Measurements from ENCODE around the gene CAB39.

The CAB39 gene

DNA sequence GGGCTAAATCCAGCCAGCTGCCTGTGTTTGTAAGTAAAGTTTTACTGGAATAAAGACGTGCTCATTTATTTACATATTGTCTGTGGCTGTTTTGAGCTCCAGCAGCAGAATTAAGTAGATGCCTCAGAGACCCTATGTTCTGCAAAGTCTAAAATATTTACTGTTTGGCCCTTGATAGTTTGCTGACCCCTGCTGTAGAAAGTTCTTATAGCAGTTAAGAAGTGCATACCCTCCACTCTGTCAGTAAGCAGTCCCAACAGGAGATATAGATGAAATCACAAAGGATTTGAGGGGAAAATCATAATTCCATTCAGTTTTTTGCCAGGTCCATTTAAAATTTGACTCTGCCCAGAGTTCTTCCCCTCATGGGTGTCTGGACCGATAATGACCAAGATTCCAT is 102.0 kb downstream of the CAB39 start:
- DNase-seq (ENCODE audit: extremely low read depth, low read depth), result no peak
- H3K4me3 ChIP-seq (replicated peaks; ENCODE audit: low read depth, low read length), result no peak overlapping the region
- TF ChIP-seq, protein P1, sequence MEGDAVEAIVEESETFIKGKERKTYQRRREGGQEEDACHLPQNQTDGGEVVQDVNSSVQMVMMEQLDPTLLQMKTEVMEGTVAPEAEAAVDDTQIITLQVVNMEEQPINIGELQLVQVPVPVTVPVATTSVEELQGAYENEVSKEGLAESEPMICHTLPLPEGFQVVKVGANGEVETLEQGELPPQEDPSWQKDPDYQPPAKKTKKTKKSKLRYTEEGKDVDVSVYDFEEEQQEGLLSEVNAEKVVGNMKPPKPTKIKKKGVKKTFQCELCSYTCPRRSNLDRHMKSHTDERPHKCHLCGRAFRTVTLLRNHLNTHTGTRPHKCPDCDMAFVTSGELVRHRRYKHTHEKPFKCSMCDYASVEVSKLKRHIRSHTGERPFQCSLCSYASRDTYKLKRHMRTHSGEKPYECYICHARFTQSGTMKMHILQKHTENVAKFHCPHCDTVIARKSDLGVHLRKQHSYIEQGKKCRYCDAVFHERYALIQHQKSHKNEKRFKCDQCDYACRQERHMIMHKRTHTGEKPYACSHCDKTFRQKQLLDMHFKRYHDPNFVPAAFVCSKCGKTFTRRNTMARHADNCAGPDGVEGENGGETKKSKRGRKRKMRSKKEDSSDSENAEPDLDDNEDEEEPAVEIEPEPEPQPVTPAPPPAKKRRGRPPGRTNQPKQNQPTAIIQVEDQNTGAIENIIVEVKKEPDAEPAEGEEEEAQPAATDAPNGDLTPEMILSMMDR (IDR thresholded peaks at IDR 0.05; ENCODE audit: low read depth, low read length, missing control alignments), result peak; percentile 50

DNA sequence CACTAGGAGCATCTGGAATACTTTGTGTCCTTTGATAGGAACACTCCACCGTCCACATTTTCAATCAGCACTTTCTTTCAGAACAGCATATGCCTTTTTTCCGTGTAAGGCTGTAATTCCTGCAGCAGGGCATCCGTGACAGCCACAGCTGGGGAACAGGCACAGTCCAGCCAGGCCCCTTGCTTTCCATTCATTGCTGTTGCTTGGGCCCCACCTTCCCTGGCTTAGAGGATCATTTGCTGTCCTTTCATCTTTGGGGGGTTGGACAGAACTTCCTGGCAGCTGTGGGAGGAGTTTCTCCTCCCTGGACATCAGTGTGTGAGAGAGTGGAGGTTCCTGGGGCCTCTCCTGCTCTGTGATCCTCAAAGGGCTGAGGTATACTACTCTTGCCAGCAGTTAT is 102.4 kb downstream of the CAB39 start:
- H3K4me3 ChIP-seq (replicated peaks; ENCODE audit: low read depth, low read length), result no peak overlapping the region
- TF ChIP-seq, protein P1 (IDR thresholded peaks at IDR 0.05; ENCODE audit: low read depth, low read length, missing control alignments), result no peak
- no peak for DNase-seq (ENCODE audit: extremely low read depth, low read depth)

DNA sequence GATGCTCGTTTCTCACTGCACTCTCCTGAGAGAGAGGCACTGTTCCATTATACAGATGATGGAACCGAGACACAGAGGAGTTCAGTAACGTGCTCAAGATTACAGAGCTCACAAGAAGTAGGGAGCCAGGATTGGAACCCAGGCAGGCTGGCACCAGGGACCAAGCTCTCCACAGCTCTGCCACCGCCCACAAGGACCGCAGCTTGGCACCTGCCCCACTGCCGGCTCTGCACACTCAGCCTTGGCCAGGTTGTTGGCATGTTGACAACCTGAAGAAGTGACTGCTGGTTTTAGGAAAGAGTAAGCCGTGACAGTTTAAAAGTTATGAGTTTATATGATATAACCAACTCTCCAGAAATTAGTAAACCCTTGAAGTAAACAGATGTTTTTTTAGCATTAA is 104.1 kb downstream of the CAB39 start:
- no peak overlapping the region for H3K4me3 ChIP-seq (replicated peaks; ENCODE audit: low read depth, low read length)
- DNase-seq (ENCODE audit: extremely low read depth, low read depth), result no peak
- TF ChIP-seq, protein P1 (IDR thresholded peaks at IDR 0.05; ENCODE audit: low read depth, low read length, missing control alignments), result no peak

DNA sequence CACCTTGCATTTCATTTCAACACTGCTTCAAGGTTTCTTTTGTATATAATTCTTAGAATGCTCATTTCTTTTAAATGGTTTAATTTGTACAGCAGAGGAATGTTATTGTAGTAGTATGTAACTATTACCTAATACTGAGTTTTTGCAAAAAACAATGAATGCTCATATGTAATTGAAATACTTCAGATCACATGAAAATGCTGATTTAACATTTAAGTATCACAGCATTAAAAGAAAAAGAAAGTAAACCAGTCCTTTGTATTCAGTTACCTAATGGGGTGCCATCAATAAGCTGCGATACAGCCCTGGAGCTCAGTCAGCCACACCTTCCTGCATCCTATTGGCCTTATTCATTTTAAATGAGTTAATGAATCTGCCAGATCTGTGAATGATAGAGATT is 106.8 kb downstream of the CAB39 start:
- DNase-seq (ENCODE audit: extremely low read depth, low read depth), result no peak
- TF ChIP-seq, protein P1 (IDR thresholded peaks at IDR 0.05; ENCODE audit: low read depth, low read length, missing control alignments), result no peak
- H3K4me3 ChIP-seq (replicated peaks; ENCODE audit: low read depth, low read length), result no peak overlapping the region

DNA sequence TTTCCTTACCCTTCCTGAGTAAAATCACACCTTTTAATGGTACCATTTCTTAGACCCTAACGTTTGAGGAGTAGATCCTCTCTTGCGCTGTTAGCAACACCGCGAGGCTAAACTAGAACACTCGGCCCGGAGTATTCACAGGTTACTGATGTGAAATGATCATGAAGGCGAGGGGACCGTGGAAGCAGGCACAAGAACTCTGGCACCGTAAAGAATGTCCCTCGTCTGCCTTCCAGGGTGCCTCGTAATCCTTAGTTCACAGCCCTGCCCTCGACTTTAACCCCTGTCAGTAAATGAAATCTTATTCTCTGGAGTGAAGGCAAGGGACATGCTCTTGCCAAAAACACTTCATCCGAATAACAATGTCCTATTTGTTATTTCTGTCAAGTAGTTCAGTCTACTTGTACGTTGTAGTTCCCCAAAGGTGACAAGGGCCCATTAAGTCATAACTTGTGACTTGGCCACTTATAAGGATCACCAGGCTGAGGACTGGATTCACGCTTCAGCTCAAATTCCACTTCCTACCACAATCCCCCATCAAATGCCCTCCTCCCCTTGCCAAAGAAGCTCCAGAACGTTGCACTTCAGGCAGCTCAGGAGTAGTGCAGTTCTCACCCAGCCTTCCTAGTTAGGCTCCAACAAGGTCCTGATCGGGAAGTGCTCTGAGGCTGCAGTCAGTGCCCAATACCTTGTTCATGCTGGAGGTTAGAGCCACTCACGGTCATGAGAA is 108.8 kb downstream of the CAB39 start:
- no peak for DNase-seq (ENCODE audit: extremely low read depth, low read depth)
- TF ChIP-seq, protein P1 (IDR thresholded peaks at IDR 0.05; ENCODE audit: low read depth, low read length, missing control alignments), result no peak

DNA sequence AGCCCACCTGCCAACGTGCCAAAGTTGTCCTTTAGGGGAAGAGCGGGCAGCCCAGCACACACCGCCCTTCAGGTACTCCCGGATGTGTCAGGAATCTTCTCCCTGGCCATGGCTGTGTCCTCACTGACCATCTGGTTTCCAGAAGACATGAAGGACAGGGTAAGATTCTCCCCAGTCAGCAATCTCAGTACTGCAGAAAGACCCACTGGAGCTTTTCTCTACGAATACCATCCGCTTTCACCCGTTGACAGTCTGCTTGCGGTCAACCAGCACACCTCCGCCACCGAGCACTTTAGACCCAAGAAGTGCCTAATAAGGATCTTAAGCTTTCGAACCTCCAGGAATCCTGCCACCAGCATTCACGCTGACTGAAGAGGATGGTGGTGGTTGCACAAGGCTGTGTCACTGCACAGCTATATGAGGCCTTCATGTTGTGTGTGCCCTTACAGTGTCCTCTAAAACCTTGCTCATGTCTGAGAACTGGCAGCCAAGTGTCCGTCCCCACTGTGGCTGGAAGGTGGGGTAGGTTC is 109.4 kb downstream of the CAB39 start:
- H3K4me3 ChIP-seq (replicated peaks; ENCODE audit: low read depth, low read length), result no peak overlapping the region
- no peak for DNase-seq (ENCODE audit: extremely low read depth, low read depth)
- TF ChIP-seq, protein P1 (IDR thresholded peaks at IDR 0.05; ENCODE audit: low read depth, low read length, missing control alignments), result no peak

More for the DNA sequence above, 108.8 kb downstream of the CAB39 start:
- H3K4me3 ChIP-seq (replicated peaks; ENCODE audit: low read depth, low read length), result no peak overlapping the region
